ENCODE results near the gene TARS1. TPM values are rescaled to one million over a fixed set of nuclear protein-coding genes. Genes with fewer than 3 reads are reported as not detected.
A peak's percentile ranks its signal among the peaks of the same experiment; 100 is the strongest.

TARS1 gene
- total and polyA plus RNA-seq, 2 of the 8 experiments (the other 6 are each of a cell fraction or from before 2014, with no cell fraction given), result 94.4 to 445 TPM

DNA sequence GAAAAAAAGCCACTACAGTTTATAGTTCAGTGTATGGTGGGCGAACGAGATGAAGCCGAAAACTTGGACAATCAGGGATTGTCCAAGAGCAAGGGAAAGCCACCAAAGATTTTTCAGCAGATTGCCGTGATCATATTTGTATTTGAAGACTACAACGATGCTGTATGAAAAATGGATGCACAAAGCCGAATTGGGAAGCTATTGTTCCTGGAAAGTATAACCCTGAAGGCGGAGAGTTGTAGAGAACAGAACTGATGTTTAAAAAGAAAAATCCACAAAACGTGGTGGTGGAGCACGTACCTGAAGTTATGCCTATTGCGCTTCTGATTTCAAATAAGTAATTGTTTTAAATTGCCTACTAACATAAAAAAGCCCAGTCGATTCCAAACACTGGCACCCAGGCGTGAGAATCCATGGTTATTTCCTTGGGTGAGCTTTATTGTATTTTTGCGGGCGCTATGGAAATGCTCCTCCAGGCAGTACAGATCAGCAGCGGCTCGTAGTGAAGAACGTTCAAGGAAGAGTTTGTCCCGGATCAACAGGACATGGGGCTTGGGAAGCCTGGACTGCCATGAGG, 772 bp upstream of the TARS1 start:
- Histone ChIP-seq H4K5ac (ENCODE audit: insufficient read length, low read depth, low read length) (peak overlapping the region; percentile 40), H3K56ac (replicated peaks; ENCODE audit: insufficient read length, low read depth, low read length) (peak overlapping the region; percentile 12), H4K8ac (ENCODE audit: extremely low read depth, insufficient read depth, low read length) (no peak overlapping the region), H3K4me1 (replicated peaks in 1 of 4; ENCODE audit: control insufficient read depth in 3 of 4, insufficient read depth in 4 of 4, low read length in 3 of 4) (peaks cover 0 to 9% (median 2%) of the 10 kb centered on the region in 4 experiments; a peak in 2 of 7 replicates), H3K9me3 (ENCODE audit: insufficient read depth in 2 of 2, low read depth in 1 of 2, low read length in 1 of 2) (no peaks in the 10 kb centered on the region), H3K4me2 (ENCODE audit: insufficient read depth in 1 of 2, low read depth in 2 of 2, low read length in 2 of 2) (peak overlapping the region; percentile 85 to 92), H3K14ac (ENCODE audit: insufficient read length) (no peak overlapping the region), H3K9ac (replicated peaks in 1 of 4; ENCODE audit: extremely low read depth in 1 of 4, low read depth in 3 of 4, low read length in 3 of 4) (peak overlapping the region; percentile 60 to 89 (median 64)), H2BK120ac (replicated peaks; ENCODE audit: low read depth, low read length) (no peak overlapping the region), H3K27me3 (replicated peaks in 1 of 4; ENCODE audit: control insufficient read depth in 3 of 4, extremely low read depth in 1 of 4, insufficient read depth in 3 of 4, low read length in 3 of 4) (no peaks in the 10 kb centered on the region), H2BK5ac (ENCODE audit: low read depth, low read length) (peak overlapping the region; percentile 41), H2AK5ac (ENCODE audit: low read depth, low read length) (no peak overlapping the region), H2BK20ac (ENCODE audit: low read length) (no peak overlapping the region), H3K27ac (ENCODE audit: low read depth, low read length) (peak overlapping the region; percentile 68), H2BK12ac (ENCODE audit: low read depth, low read length) (no peak overlapping the region), H3K79me1 (ENCODE audit: low read depth, low read length) (0 out of 2 replicates have a peak, but pooled peaks cover 4% of the 10 kb centered on the region), H4K91ac (replicated peaks; ENCODE audit: insufficient read length, low read length) (no peak overlapping the region), H3K4me3 (ENCODE audit: extremely low read depth in 1 of 4, insufficient read depth in 2 of 4, low read depth in 3 of 4, low read length in 4 of 4) (peak overlapping the region; percentile 81 to 97 (median 88)), H3K18ac (ENCODE audit: extremely low read depth, low read length) (peak overlapping the region; percentile 66; the same call in 1 of the 2 replicates), H4K20me1 (replicated peaks in 1 of 2; ENCODE audit: control insufficient read depth in 1 of 2, insufficient read depth in 2 of 2, low read length in 2 of 2) (peaks cover 0 to 2% of the 10 kb centered on the region in 2 experiments), H3K79me2 (ENCODE audit: control insufficient read depth in 1 of 2, insufficient read depth in 2 of 2, low read length in 2 of 2) (peaks cover 12 to 67% of the 10 kb centered on the region in 2 experiments; a peak in 3 of 4 replicates), H2BK15ac (ENCODE audit: low read length) (no peak overlapping the region), H3K4ac (replicated peaks; ENCODE audit: insufficient read length, low read depth, low read length) (no peak overlapping the region), H2AFZ (ENCODE audit: low read length) (0 out of 2 replicates have a peak overlapping the region, but pooled peaks have one; percentile 52), H3K36me3 (ENCODE audit: control insufficient read depth in 2 of 4, insufficient read depth in 4 of 4, low read length in 3 of 4) (peaks cover 0 to 20% (median 5%) of the 10 kb centered on the region in 4 experiments; a peak in 1 of 8 replicates), H3K23ac (ENCODE audit: insufficient read length) (no peak overlapping the region), H3K23me2 (ENCODE audit: low read depth, low read length) (peaks cover 8% of the 10 kb centered on the region)
- no peak for DNase-seq (ENCODE audit: low read depth in 1 of 2, low spot score in 2 of 2)
- no peak for FAIRE-seq
- 4% methylated on average over 18 of the region's 18 CpGs; no CpG with 5 or more reads in 1 of the 2 experiments for WGBS, 2 experiments (ENCODE audit: extremely low coverage in 1 of 2, insufficient coverage in 1 of 2, insufficient read length in 1 of 2, insufficient replicate concordance in 2 of 2, low coverage in 1 of 2, low lambda C conversion rate in 2 of 2, missing lambda C conversion rate in 1 of 2)
- CTCF ChIA-PET (ENCODE audit: partially characterized antibody), result no interaction called here
- POLR2A ChIA-PET (ENCODE audit: partially characterized antibody), result interaction anchor here (0.6 to 6.8 kb wide), 17 partner anchors 9 to 1527 kb away, joined by 3 to 104 read pairs (median 4); no protein-coding TSS in a partner anchor
- no peak for TF ChIP-seq YY1 (IDR thresholded peaks at IDR 0.05; ENCODE audit: low read depth, low read length)
- TF ChIP-seq EZH2 (IDR thresholded peaks at IDR 0.05; ENCODE audit: low read depth, low read length, severe bottlenecking), result no peak
- no peak for TF ChIP-seq JUN (IDR thresholded peaks at IDR 0.05; ENCODE audit: low read depth, low read length)
- TF ChIP-seq GABPA (IDR thresholded peaks at IDR 0.05; ENCODE audit: borderline replicate concordance, insufficient read depth, low read length), result no peak
